Ascending aorta (tissue), 2 donors: ENCODE results near the gene YLPM1. TPM values are rescaled to one million over a fixed set of nuclear protein-coding genes. Genes with fewer than 3 reads are reported as not detected.
A peak's percentile ranks its signal among the peaks of the same experiment; 100 is the strongest.

Experiments
- DNase-seq, 2 donors: peaks; one replicate each; pipeline ENCODE4 v3.0.0-alpha.2; 2019; ENCODE audit warnings: low spot score in 2 of 2
- H3K27ac ChIP-seq, 2 donors: fragments of 200-600 bp; sonication (generic); one replicate each; pipeline ENCODE4 v1.5.1; 2016 to 2017; ENCODE audit warnings: mild to moderate bottlenecking in 1 of 2
- H3K27me3 ChIP-seq: fragments of 200-600 bp; sonication (generic); one replicate; pipeline ENCODE4 v1.5.1; 2017
- H3K36me3 ChIP-seq, 2 donors: fragments of 200-600 bp; sonication (generic); one replicate each; pipeline ENCODE4 v1.5.1; 2016
- H3K4me1 ChIP-seq, 2 donors: fragments of 200-600 bp; sonication (generic); one replicate each; pipeline ENCODE4 v1.5.1; 2016 to 2017; ENCODE audit warnings: mild to moderate bottlenecking in 1 of 2
- H3K4me3 ChIP-seq, 2 donors: fragments of 200-600 bp; sonication (generic); one replicate each; pipeline ENCODE4 v1.5.1; 2016 to 2017; ENCODE audit warnings: mild to moderate bottlenecking in 1 of 2
- H3K9me3 ChIP-seq, 2 donors: fragments of 200-600 bp; sonication (generic); one replicate each; pipeline ENCODE4 v1.5.1; 2016
- CTCF ChIP-seq, 3 experiments: fragments of 200-600 bp in 2 of 3; fragments of 450-650 bp in 1 of 3; sonication (generic) in 2 of 3; IDR thresholded peaks; one replicate each; pipeline ENCODE4 v1.5.1; 2016 to 2019; ENCODE audit warnings: antibody characterized with exemption in 3 of 3, mild to moderate bottlenecking in 1 of 3, moderate library complexity in 1 of 3
- intact Hi-C: fragments of 100-400 bp; cut with DNase I; formaldehyde crosslinking; loops from one replicate; pipeline ENCODE4 v1.15.1; 2023
- total RNA-seq: library from RNA; depleted of rRNA; stranded (reverse); fragments of >200 nt; gene quantifications from one replicate; pipeline ENCODE4 v1.1.0, GENCODE V29; 2016

The YLPM1 gene, protein sequence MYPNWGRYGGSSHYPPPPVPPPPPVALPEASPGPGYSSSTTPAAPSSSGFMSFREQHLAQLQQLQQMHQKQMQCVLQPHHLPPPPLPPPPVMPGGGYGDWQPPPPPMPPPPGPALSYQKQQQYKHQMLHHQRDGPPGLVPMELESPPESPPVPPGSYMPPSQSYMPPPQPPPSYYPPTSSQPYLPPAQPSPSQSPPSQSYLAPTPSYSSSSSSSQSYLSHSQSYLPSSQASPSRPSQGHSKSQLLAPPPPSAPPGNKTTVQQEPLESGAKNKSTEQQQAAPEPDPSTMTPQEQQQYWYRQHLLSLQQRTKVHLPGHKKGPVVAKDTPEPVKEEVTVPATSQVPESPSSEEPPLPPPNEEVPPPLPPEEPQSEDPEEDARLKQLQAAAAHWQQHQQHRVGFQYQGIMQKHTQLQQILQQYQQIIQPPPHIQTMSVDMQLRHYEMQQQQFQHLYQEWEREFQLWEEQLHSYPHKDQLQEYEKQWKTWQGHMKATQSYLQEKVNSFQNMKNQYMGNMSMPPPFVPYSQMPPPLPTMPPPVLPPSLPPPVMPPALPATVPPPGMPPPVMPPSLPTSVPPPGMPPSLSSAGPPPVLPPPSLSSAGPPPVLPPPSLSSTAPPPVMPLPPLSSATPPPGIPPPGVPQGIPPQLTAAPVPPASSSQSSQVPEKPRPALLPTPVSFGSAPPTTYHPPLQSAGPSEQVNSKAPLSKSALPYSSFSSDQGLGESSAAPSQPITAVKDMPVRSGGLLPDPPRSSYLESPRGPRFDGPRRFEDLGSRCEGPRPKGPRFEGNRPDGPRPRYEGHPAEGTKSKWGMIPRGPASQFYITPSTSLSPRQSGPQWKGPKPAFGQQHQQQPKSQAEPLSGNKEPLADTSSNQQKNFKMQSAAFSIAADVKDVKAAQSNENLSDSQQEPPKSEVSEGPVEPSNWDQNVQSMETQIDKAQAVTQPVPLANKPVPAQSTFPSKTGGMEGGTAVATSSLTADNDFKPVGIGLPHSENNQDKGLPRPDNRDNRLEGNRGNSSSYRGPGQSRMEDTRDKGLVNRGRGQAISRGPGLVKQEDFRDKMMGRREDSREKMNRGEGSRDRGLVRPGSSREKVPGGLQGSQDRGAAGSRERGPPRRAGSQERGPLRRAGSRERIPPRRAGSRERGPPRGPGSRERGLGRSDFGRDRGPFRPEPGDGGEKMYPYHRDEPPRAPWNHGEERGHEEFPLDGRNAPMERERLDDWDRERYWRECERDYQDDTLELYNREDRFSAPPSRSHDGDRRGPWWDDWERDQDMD (N-terminal part only)
- total RNA-seq: 27.7 TPM

DNA sequence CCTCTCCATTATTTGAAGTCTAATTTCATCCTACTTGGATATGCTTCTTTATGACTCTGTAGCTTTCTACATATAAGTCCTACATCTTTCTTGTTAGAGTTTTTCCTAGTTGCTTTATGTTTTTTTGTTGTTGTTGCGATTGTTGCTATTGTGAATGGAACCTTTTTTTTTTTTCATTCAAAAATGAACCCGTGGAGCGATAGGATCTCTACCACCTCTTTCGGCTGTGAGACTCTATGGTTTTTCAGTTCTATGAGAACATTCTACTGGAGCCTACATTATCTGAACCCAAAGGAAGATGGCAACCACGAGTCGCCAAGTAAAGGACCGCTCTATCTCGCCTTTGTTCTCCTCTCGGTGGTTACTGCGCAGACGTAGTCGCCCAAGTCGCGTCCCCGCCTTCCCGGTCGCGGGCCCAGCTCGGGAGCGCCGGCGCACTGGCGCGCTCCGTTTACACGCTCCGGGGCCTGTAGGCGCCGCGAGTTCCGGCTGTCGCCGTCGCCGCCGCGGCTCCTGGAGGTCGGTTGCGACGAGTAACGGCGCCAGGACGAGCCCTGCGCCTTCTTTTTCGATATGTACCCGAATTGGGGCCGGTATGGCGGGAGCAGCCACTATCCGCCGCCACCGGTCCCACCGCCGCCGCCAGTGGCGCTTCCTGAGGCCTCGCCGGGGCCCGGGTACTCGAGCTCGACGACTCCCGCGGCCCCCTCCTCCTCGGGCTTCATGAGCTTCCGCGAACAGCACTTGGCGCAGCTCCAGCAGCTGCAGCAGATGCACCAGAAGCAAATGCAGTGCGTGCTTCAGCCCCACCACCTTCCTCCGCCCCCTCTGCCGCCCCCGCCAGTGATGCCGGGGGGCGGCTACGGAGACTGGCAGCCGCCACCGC, at the start of gene YLPM1:
YLPM1 (plus strand) TSS at position 400 of the 886 bp plus-strand sequence; CDS start at position 574, 174 bp downstream.
- intact Hi-C loops: loop anchor here (2.0 kb wide), 2 partner anchors 50 to 152 kb away; partner anchors contain the start of genes AREL1 and FCF1
- no peaks in the 10 kb centered on the region for H3K9me3 ChIP-seq
- peaks cover 0 to 10% of the 10 kb centered on the region in 2 donors for H3K4me1 ChIP-seq
- peak within 1 kb of the TSS; percentile 73 to 100 for H3K4me3 ChIP-seq
- H3K36me3 ChIP-seq: no peaks in the 10 kb centered on the region
- DNase-seq: peak; percentile 66 to 96
- H3K27me3 ChIP-seq: no peaks in the 10 kb centered on the region
- peak within 1 kb of the TSS; percentile 70 to 94 for H3K27ac ChIP-seq
- peak; percentile 30 to 61 (median 50) for TF ChIP-seq CTCF (IDR thresholded peaks at IDR 0.05)

- peaks cover 22 to 28% of the 10 kb centered on the region in 2 donors for H3K36me3 ChIP-seq
- H3K4me3 ChIP-seq: peak overlapping the region; percentile 79 to 80
- TF ChIP-seq CTCF (IDR thresholded peaks at IDR 0.05): no peak
- peaks cover 0 to 13% of the 10 kb centered on the region in 2 donors for H3K4me1 ChIP-seq
- peak overlapping the region; percentile 69 to 88 for H3K27ac ChIP-seq
- H3K27me3 ChIP-seq: no peaks in the 10 kb centered on the region
- intact Hi-C loops: loop anchor here (1.0 to 2.0 kb wide), 4 partner anchors 42 to 213 kb away; partner anchors contain the start of genes LTBP2 and YLPM1
- H3K9me3 ChIP-seq: no peaks in the 10 kb centered on the region
- no peak for DNase-seq
Observed at GRCh38 chr14:74713395-74713735, 49.8 kb upstream of the YLPM1 start.

DNA sequence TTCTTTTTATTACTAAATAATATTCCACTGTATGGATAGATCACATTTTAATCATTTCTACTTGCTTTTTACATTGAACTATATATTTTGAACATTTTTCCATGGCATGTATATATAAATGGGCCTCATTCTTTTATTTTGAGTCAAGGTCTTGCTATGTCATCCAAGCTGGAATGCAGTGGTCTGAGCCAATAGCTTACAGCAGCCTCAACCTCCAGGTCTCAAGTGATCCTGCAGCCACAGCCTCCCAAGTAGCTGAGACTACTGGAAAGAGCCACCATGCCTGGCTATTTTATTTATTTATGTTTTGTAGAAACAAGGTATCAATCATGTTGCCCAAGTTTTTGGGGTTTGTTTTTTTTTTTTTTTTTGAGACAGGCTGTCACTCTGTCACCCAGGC, 42.6 kb upstream of the YLPM1 start:
- H3K27ac ChIP-seq: no peak overlapping the region
- no peaks in the 10 kb centered on the region for H3K9me3 ChIP-seq
- no peak for DNase-seq
- intact Hi-C loops: no loop called here
- no peaks in the 10 kb centered on the region for H3K4me1 ChIP-seq
- no peak overlapping the region for H3K4me3 ChIP-seq
- H3K36me3 ChIP-seq: peaks cover 36 to 48% of the 10 kb centered on the region in 2 donors
- TF ChIP-seq CTCF (IDR thresholded peaks at IDR 0.05): no peak
- H3K27me3 ChIP-seq: no peaks in the 10 kb centered on the region

DNA sequence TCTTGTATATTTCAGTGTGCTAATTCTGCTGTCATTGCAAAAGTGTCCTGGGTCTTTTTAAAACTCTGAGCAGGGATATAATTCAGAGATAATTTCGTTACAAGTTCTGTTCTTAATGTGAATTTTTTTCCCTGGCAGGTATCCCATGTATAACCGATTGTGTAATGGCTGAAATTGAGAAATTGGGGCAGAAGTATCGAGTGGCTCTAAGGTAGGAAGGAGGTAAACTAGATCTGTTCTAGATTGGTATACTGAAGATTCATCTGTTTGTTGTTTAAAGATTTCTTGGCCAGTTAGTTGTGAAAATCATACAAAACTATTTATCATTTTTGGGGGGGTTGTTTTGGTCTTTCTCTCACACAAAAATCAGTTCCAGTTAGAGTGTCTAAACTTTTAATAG, 40.0 kb upstream of the YLPM1 start:
- no peaks in the 10 kb centered on the region for H3K9me3 ChIP-seq
- H3K27ac ChIP-seq: no peak overlapping the region
- H3K36me3 ChIP-seq: peaks cover 17 to 31% of the 10 kb centered on the region in 2 donors
- H3K4me1 ChIP-seq: no peaks in the 10 kb centered on the region
- intact Hi-C loops: no loop called here
- no peak for DNase-seq
- H3K27me3 ChIP-seq: no peaks in the 10 kb centered on the region
- TF ChIP-seq CTCF (IDR thresholded peaks at IDR 0.05): no peak
- no peak overlapping the region for H3K4me3 ChIP-seq
